SK-N-SH (cell line): ENCODE results near the gene PPAT. TPM values are rescaled to one million over a fixed set of nuclear protein-coding genes. Genes with fewer than 3 reads are reported as not detected.
"Not testable (repeated sequence)": the region's sequence is repeated elsewhere in the genome, so short reads cannot be mapped to it uniquely, and the experiment has no call there.

Source experiments
- CTCF ChIA-PET: fragments of 300-600, 350-600 bp; formaldehyde crosslinking; extraction: SDS; loops from one replicate; lab custom pipeline; 2021; lab: Yijun Ruan, JAX
- POLR2A ChIA-PET: fragments of 350-600 bp; sonication (Branson Sonifier 250); formaldehyde crosslinking; extraction: SDS; loops from one replicate; lab custom pipeline; 2020; ENCODE audit warnings: antibody characterized with exemption, inconsistent platforms; lab: Yijun Ruan, JAX
- DNase-seq: peaks from one replicate; pipeline ENCODE4 v3.0.0; 2012
- H2AFZ ChIP-seq: fragments of 200-600 bp; sonication (generic); 2 replicates; pipeline ENCODE4 v1.8.1; 2016; ENCODE audit warnings: antibody characterized with exemption, mild to moderate bottlenecking, low read depth
- H3F3A ChIP-seq: fragments of 200-600 bp; sonication (generic); replicated peaks from 2 replicates; pipeline ENCODE3; 2016; ENCODE audit warnings: antibody characterized with exemption, mild to moderate bottlenecking; ENCODE audit not compliant: insufficient read depth
- H3K27ac ChIP-seq, 2 experiments: fragments of 200-500 bp in 1 of 2; fragments of 200-600 bp in 1 of 2; sonication (Bioruptor generic) in 1 of 2; sonication (generic), shearing (Covaris generic) in 1 of 2; 2 replicates each; pipeline versions ENCODE4 v1.5.1 to v1.6.1; 2014 to 2016; ENCODE audit warnings: low read depth in 2 of 2, inconsistent platforms in 1 of 2, low read length in 1 of 2, mild to moderate bottlenecking in 1 of 2, mixed read lengths in 1 of 2
- H3K27me3 ChIP-seq: fragments of 200-600 bp; sonication (generic), shearing (Covaris generic); 2 replicates; pipeline ENCODE4 v1.6.1; 2016; ENCODE audit warnings: mixed run types; ENCODE audit not compliant: insufficient read depth
- H3K36me3 ChIP-seq, 2 experiments: fragments of 200-500 bp in 1 of 2; fragments of 200-600 bp in 1 of 2; sonication (Bioruptor generic) in 1 of 2; sonication (generic) in 1 of 2; replicated peaks in 1 of 2; 2 replicates each; pipeline versions ENCODE3 to v1.5.1; 2014 to 2016; ENCODE audit warnings: low read length in 1 of 2, mild to moderate bottlenecking in 1 of 2; ENCODE audit not compliant: insufficient read depth in 2 of 2, control insufficient read depth in 1 of 2
- H3K4me1 ChIP-seq, 2 experiments: fragments of 200-500 bp in 1 of 2; fragments of 200-600 bp in 1 of 2; sonication (Bioruptor generic) in 1 of 2; sonication (generic), shearing (Covaris generic) in 1 of 2; 2 replicates each; pipeline versions ENCODE4 v1.5.1 to v1.6.1; 2014 to 2016; ENCODE audit warnings: low read depth in 1 of 2, low read length in 1 of 2, mixed run types in 1 of 2; ENCODE audit not compliant: insufficient read depth in 2 of 2, control insufficient read depth in 1 of 2
- H3K4me2 ChIP-seq: fragments of 200-600 bp; sonication (generic), shearing (Covaris generic); 2 replicates; pipeline ENCODE4 v1.6.1; 2017; ENCODE audit warnings: mixed run types
- H3K4me3 ChIP-seq, 2 experiments: fragments of 200-500 bp in 1 of 2; fragments of 200-600 bp in 1 of 2; sonication (Bioruptor generic) in 1 of 2; sonication (generic), shearing (Covaris generic) in 1 of 2; 2 replicates each; pipeline versions ENCODE4 v1.5.1 to v1.8.1; 2014 to 2016; ENCODE audit warnings: low read depth in 2 of 2, inconsistent platforms in 1 of 2, low read length in 1 of 2, mild to moderate bottlenecking in 1 of 2, mixed read lengths in 1 of 2, moderate library complexity in 1 of 2
- H3K79me2 ChIP-seq: fragments of 200-600 bp; sonication (generic); 2 replicates; pipeline ENCODE4 v1.8.1; 2017; ENCODE audit warnings: mild to moderate bottlenecking; ENCODE audit not compliant: insufficient read depth
- H3K9ac ChIP-seq: fragments of 200-600 bp; sonication (generic); 2 replicates; pipeline ENCODE4 v1.6.1; 2017; ENCODE audit warnings: mixed run types
- H3K9me2 ChIP-seq: fragments of 200-600 bp; sonication (generic); 2 replicates; pipeline ENCODE4 v1.6.1; 2017; ENCODE audit warnings: mixed run types
- H3K9me3 ChIP-seq: fragments of 200-600 bp; sonication (generic); 2 replicates; pipeline ENCODE4 v1.6.1; 2017; ENCODE audit warnings: mixed run types, mild to moderate bottlenecking, moderate library complexity
- H4K20me1 ChIP-seq: fragments of 200-600 bp; sonication (generic); 2 replicates; pipeline ENCODE4 v1.6.1; 2017; ENCODE audit warnings: mild to moderate bottlenecking, mixed run types; ENCODE audit not compliant: insufficient read depth
- FOSL2 ChIP-seq: IDR thresholded peaks from 2 replicates; pipeline ENCODE4 v1.4.0; 2012; ENCODE audit warnings: low read depth, mild to moderate bottlenecking, moderate library complexity, borderline replicate concordance
- GABPA ChIP-seq: IDR thresholded peaks from 2 replicates; pipeline ENCODE4 v1.4.0; 2012; ENCODE audit warnings: low read depth, mild to moderate bottlenecking
- JUND ChIP-seq: IDR thresholded peaks from 2 replicates; pipeline ENCODE4 v1.4.0; 2012
- POLR2AphosphoS5 ChIP-seq: IDR thresholded peaks from 2 replicates; pipeline ENCODE4 v1.6.1; 2012; ENCODE audit warnings: low read depth, low read length
- REST ChIP-seq: IDR thresholded peaks from 2 replicates; pipeline ENCODE4 v1.6.1; 2012; ENCODE audit warnings: mild to moderate bottlenecking, low read depth, low read length, moderate library complexity
- RXRA ChIP-seq: IDR thresholded peaks from 2 replicates; pipeline ENCODE4 v1.4.0; 2012; ENCODE audit warnings: low read depth, mild to moderate bottlenecking, borderline replicate concordance
- SIN3A ChIP-seq: IDR thresholded peaks from 2 replicates; pipeline ENCODE4 v1.6.1; 2012; ENCODE audit warnings: low read depth, mild to moderate bottlenecking, low read length, moderate library complexity, borderline replicate concordance
- TAF1 ChIP-seq: IDR thresholded peaks from 2 replicates; pipeline ENCODE4 v1.6.1; 2012; ENCODE audit warnings: low read depth, mild to moderate bottlenecking, low read length, moderate library complexity, borderline replicate concordance
- YY1 ChIP-seq: IDR thresholded peaks from 2 replicates; pipeline ENCODE4 v1.4.0; 2012; ENCODE audit warnings: low read depth, mild to moderate bottlenecking
- WGBS: methylation state at CpG from one replicate; pipeline ENCODE4 v1.1.6; 2017; ENCODE audit warnings: low lambda C conversion rate; 5-methylcytosine and 5-hydroxymethylcytosine counted together
- polyA plus RNA-seq, 3 experiments: library from polyadenylated mRNA; depleted of rRNA; stranded (reverse); fragments of >200 nt; gene quantifications; 2 replicates each; pipeline ENCODE4 v1.2.3, GENCODE V29; 2012

The PPAT gene
- polyA plus RNA-seq, 1 of the 3 experiments (the other 2 are of a cell fraction), result 7.4 TPM

GRCh38 chr4:56466296-56466761, 30.9 kb upstream of the PPAT start:
- peak overlapping the region; percentile 94 for H3K9ac ChIP-seq
- H3K4me3 ChIP-seq, result peak overlapping the region; percentile 75 to 80
- not testable (repeated sequence) for H3K27me3 ChIP-seq, H3K9me2 ChIP-seq, H3F3A ChIP-seq, H3K9me3 ChIP-seq
- peaks cover 22 to 35% of the 10 kb centered on the region in 2 experiments for H3K36me3 ChIP-seq
- ChIA-PET CTCF (interaction anchor here (0.9 to 1.2 kb wide), 2 partner anchors 9 to 15 kb away, joined by 3 to 5 read pairs; no protein-coding TSS in a partner anchor), POLR2A (interaction anchor here (1.9 kb wide), 1 partner anchor 10 kb away, joined by 8 read pairs; no protein-coding TSS in a partner anchor)
- H4K20me1 ChIP-seq, result peaks cover 17% of the 10 kb centered on the region
- H3K4me2 ChIP-seq, result peak overlapping the region; percentile 95
- DNase-seq, result peak; percentile 30
- H3K79me2 ChIP-seq, result peaks cover 92% of the 10 kb centered on the region
- peaks cover 0 to 18% of the 10 kb centered on the region in 2 experiments; a peak in 2 of 4 replicates for H3K4me1 ChIP-seq
- H3K27ac ChIP-seq, result peak overlapping the region; percentile 91 to 96
- H2AFZ ChIP-seq, result peak overlapping the region; percentile 30
- TF ChIP-seq YY1 (0 out of 2 replicates have a peak, but pooled peaks have one; percentile 37), FOSL2 (peak; percentile 55; the same call in 1 of the 2 replicates), RXRA (0 out of 2 replicates have a peak, but pooled peaks have one; percentile 34), TAF1 (peak; percentile 32; the same call in 1 of the 2 replicates), JUND (peak; percentile 51), SIN3A (0 out of 2 replicates have a peak, but pooled peaks have one; percentile 10), GABPA (peak; percentile 73)
- under 1% methylated on average over 8 of the region's 8 CpGs for WGBS

GRCh38 chr4:56465599-56466295, 30.3 kb upstream of the PPAT start:
- H3K27ac ChIP-seq, result peak overlapping the region; percentile 4 to 96; a peak in 3 of 4 replicates
- no peaks in the 10 kb centered on the region for H3K9me3 ChIP-seq
- POLR2A ChIA-PET, result interaction anchor here (1.9 kb wide), 1 partner anchor 9 kb away, joined by 8 read pairs; no protein-coding TSS in a partner anchor
- H3K27me3 ChIP-seq, result no peaks in the 10 kb centered on the region
- no peaks in the 10 kb centered on the region for H3K9me2 ChIP-seq
- H3F3A ChIP-seq, result peaks cover 8% of the 10 kb centered on the region
- CTCF ChIA-PET, result interaction anchor here (0.7 to 1.2 kb wide), 3 partner anchors 10 to 79 kb away, joined by 3 to 4 read pairs (median 3); no protein-coding TSS in a partner anchor
- no peak for DNase-seq
- TF ChIP-seq REST (no peak), POLR2AphosphoS5 (peak; percentile 42; the same call in 1 of the 2 replicates)
- H3K4me2 ChIP-seq, result peak overlapping the region; percentile 95
- peaks cover 17% of the 10 kb centered on the region for H4K20me1 ChIP-seq
- H3K79me2 ChIP-seq, result peaks cover 88% of the 10 kb centered on the region
- 10% methylated on average over 10 of the region's 10 CpGs for WGBS
- peaks cover 25 to 36% of the 10 kb centered on the region in 2 experiments for H3K36me3 ChIP-seq
- peaks cover 0 to 18% of the 10 kb centered on the region in 2 experiments; a peak in 2 of 4 replicates for H3K4me1 ChIP-seq
- peak overlapping the region; percentile 75 to 80 for H3K4me3 ChIP-seq
- peak overlapping the region; percentile 94; the same call in 1 of the 2 replicates for H3K9ac ChIP-seq
- H2AFZ ChIP-seq, result peak overlapping the region; percentile 30; the same call in 1 of the 2 replicates
